Renal pelvis (tissue), 12 donors: ENCODE results near the gene AGPAT2. TPM values are rescaled to one million over a fixed set of nuclear protein-coding genes. Genes with fewer than 3 reads are reported as not detected.

Experiments
- DNase-seq: peaks from one replicate; pipeline ENCODE4 v3.0.0-alpha.2; 2013
- long read RNA-seq, 16 experiments: transcript quantifications; one replicate each; lab custom pipeline, GENCODE V29; 2026
- polyA plus RNA-seq, 3 donors: library from polyadenylated mRNA; unstranded; fragments of 120-200 nt; gene quantifications; one replicate each; pipeline ENCODE4 v1.2.1, GENCODE V29; 2013; ENCODE audit not compliant: insufficient read length in 3 of 3

The AGPAT2 gene
- 10 to 100 TPM; 51.5 to 61.0 (median 59.4) TPM for polyA plus RNA-seq
- long read RNA-seq, donor 1, transcript AGPAT2-204 (4 exons, 808 nt) = minor isoform, 7 of 50 reads
- long read RNA-seq, donor 1, transcript AGPAT2-202 (6 exons, 1,512 nt) = major isoform, 42 of 50 reads
- long read RNA-seq, donor 1, partial matches to known transcripts = 0 of 50 reads
- long read RNA-seq, donor 1, other reads (novel, unspliced or antisense) = 0 of 50 reads
- long read RNA-seq, donor 2, transcript AGPAT2-202 (6 exons, 1,512 nt) = major isoform, 54 of 77 reads
- long read RNA-seq, donor 2, transcript AGPAT2-204 (4 exons, 808 nt) = minor isoform, 21 of 77 reads
- long read RNA-seq, donor 2, partial matches to known transcripts = 0 of 77 reads
- long read RNA-seq, donor 2, other reads (novel, unspliced or antisense) = 0 of 77 reads
- long read RNA-seq, donor 3, transcript AGPAT2-204 (4 exons, 808 nt) = minor isoform, 7 of 69 reads
- long read RNA-seq, donor 3, transcript AGPAT2-202 (6 exons, 1,512 nt) = major isoform, 34 of 69 reads
- long read RNA-seq, donor 3, partial matches to known transcripts = 27 of 69 reads
- long read RNA-seq, donor 3, other reads (novel, unspliced or antisense) = 0 of 69 reads
- long read RNA-seq, donor 4, transcript AGPAT2-204 (4 exons, 808 nt) = minor isoform, 8 of 48 reads
- long read RNA-seq, donor 4, transcript AGPAT2-202 (6 exons, 1,512 nt) = major isoform, 40 of 48 reads
- long read RNA-seq, donor 4, partial matches to known transcripts = 0 of 48 reads
- long read RNA-seq, donor 4, other reads (novel, unspliced or antisense) = 0 of 48 reads
- long read RNA-seq, donor 5, transcript AGPAT2-202 (6 exons, 1,512 nt) = major isoform, 23 of 37 reads
- long read RNA-seq, donor 5, partial matches to known transcripts = 11 of 37 reads
- long read RNA-seq, donor 5, other reads (novel, unspliced or antisense) = 0 of 37 reads
- long read RNA-seq, donor 6, transcript AGPAT2-202 (6 exons, 1,512 nt) = major isoform, 41 of 61 reads
- long read RNA-seq, donor 6, transcript AGPAT2-204 (4 exons, 808 nt) = minor isoform, 18 of 61 reads
- long read RNA-seq, donor 6, partial matches to known transcripts = 0 of 61 reads
- long read RNA-seq, donor 6, other reads (novel, unspliced or antisense) = 0 of 61 reads
- long read RNA-seq, donor 7, transcript AGPAT2-204 (4 exons, 808 nt) = minor isoform, 5 of 69 reads
- long read RNA-seq, donor 7, transcript AGPAT2-202 (6 exons, 1,512 nt) = major isoform, 63 of 69 reads
- long read RNA-seq, donor 7, partial matches to known transcripts = 0 of 69 reads
- long read RNA-seq, donor 7, other reads (novel, unspliced or antisense) = 0 of 69 reads
- long read RNA-seq, donor 8, transcript AGPAT2-202 (6 exons, 1,512 nt) = major isoform, 7 of 10 reads
- long read RNA-seq, donor 8, partial matches to known transcripts = 0 of 10 reads
- long read RNA-seq, donor 8, other reads (novel, unspliced or antisense) = 0 of 10 reads
- long read RNA-seq, donor 9, transcript AGPAT2-204 (4 exons, 808 nt) = minor isoform, 7 of 61 reads
- long read RNA-seq, donor 9, transcript AGPAT2-202 (6 exons, 1,512 nt) = major isoform, 52 of 61 reads
- long read RNA-seq, donor 9, partial matches to known transcripts = 0 of 61 reads
- long read RNA-seq, donor 9, other reads (novel, unspliced or antisense) = 0 of 61 reads
- long read RNA-seq, donor 10, transcript AGPAT2-202 (6 exons, 1,512 nt) = major isoform, 30 of 40 reads
- long read RNA-seq, donor 10, transcript AGPAT2-204 (4 exons, 808 nt) = minor isoform, 9 of 40 reads
- long read RNA-seq, donor 10, partial matches to known transcripts = 0 of 40 reads
- long read RNA-seq, donor 10, other reads (novel, unspliced or antisense) = 0 of 40 reads
- long read RNA-seq, donor 11, transcript AGPAT2-202 (6 exons, 1,512 nt) = major isoform, 33 of 38 reads
- long read RNA-seq, donor 11, partial matches to known transcripts = 0 of 38 reads
- long read RNA-seq, donor 11, other reads (novel, unspliced or antisense) = 0 of 38 reads
- long read RNA-seq, donor 12, transcript AGPAT2-202 (6 exons, 1,512 nt) = major isoform, 65 of 432 reads
- long read RNA-seq, donor 12, transcript AGPAT2-204 (4 exons, 808 nt) = minor isoform, 11 of 432 reads
- long read RNA-seq, donor 12, partial matches to known transcripts = 315 of 432 reads
- long read RNA-seq, donor 12, other reads (novel, unspliced or antisense) = 39 of 432 reads
- long read RNA-seq, donor 13, transcript AGPAT2-202 (6 exons, 1,512 nt) = major isoform, 15 of 170 reads
- long read RNA-seq, donor 13, partial matches to known transcripts = 155 of 170 reads
- long read RNA-seq, donor 13, other reads (novel, unspliced or antisense) = 0 of 170 reads
- long read RNA-seq, donor 14 = 0 reads
- long read RNA-seq, donor 15, transcript AGPAT2-202 (6 exons, 1,512 nt) = major isoform, 93 of 118 reads
- long read RNA-seq, donor 15, transcript AGPAT2-204 (4 exons, 808 nt) = minor isoform, 24 of 118 reads
- long read RNA-seq, donor 15, partial matches to known transcripts = 0 of 118 reads
- long read RNA-seq, donor 15, other reads (novel, unspliced or antisense) = 0 of 118 reads
- long read RNA-seq, donor 16, transcript AGPAT2-204 (4 exons, 808 nt) = minor isoform, 9 of 87 reads
- long read RNA-seq, donor 16, transcript AGPAT2-202 (6 exons, 1,512 nt) = major isoform, 43 of 87 reads
- long read RNA-seq, donor 16, partial matches to known transcripts = 0 of 87 reads
- long read RNA-seq, donor 16, other reads (novel, unspliced or antisense) = 33 of 87 reads

- no peak for DNase-seq
These were observed at the start of gene AGPAT2 for GRCh38 chr9:136686794-136687711. TSS of gene AGPAT2 (minus strand) at chr9:136687457. CDS start at chr9:136687357, 100 bp downstream.

- DNase-seq = no peak
These were observed 48.7 kb upstream of the AGPAT2 start for GRCh38 chr9:136735812-136736480.

GRCh38 chr9:136734837-136735496 is 47.7 kb upstream of the AGPAT2 start:
- no peak for DNase-seq

GRCh38 chr9:136733611-136734010 is 46.4 kb upstream of the AGPAT2 start:
- no peak for DNase-seq

DNA sequence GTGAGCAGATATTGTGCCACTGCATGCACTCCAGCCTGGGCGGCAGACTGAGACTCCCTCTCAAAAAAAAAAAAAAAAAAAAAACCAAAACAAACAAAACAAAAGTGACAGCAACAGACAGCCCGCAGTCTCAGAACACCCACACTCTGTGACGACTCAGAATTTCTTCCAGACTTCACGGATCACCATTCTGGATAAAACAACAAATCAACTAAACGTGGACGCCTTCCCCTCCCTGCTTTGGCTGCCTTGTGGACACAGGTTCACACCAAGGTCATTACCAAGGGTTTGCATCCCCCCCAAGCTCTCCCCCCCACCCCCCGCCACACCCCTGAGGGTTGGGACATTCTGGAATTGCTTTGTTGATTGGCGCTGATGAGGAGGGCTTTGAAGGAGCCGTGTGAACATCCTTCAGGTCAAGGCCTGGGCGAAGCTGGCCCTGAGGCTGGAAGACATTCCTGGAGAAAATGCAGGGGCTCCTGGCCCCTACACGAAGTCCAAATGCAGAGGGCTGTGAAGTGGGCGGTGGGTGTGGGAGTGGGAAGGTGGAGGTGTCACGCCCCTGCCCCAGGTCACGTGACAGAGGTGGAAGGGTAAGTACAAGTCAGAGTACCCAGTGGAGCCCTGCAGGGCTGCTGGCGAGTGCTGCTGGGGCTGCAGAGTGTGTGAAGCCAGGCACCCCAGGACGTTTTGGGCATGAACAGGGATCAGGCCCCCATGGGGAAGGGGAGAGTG is 45.4 kb upstream of the AGPAT2 start:
- no peak for DNase-seq

DNA sequence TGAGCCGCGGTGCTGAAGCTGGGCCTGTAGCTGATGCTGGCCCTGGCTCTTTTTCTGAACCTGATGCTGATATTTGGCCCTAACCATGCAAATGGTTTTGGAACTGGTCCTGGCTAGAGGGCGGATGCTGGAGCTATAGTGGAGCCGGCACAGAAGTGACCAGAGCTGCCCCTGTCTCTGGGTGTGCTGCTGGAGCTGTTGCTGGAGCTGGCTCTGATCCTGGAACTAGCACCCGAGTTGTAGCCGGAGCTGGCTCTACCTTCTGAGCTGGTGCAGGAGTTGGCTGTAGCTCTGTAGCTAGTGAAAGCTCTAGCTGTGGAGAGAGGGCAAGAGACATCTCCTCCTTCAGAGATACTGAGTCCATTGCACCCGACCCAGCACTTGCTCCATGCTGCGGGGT is 42.7 kb upstream of the AGPAT2 start:
- DNase-seq = no peak

- DNase-seq = no peak
These were observed 41.9 kb upstream of the AGPAT2 start for GRCh38 chr9:136729144-136729543.

GRCh38 chr9:136728548-136729123 is 41.4 kb upstream of the AGPAT2 start:
- DNase-seq = no peak

GRCh38 chr9:136728080-136728547 is 40.9 kb upstream of the AGPAT2 start:
- peak; percentile 88 for DNase-seq

DNA sequence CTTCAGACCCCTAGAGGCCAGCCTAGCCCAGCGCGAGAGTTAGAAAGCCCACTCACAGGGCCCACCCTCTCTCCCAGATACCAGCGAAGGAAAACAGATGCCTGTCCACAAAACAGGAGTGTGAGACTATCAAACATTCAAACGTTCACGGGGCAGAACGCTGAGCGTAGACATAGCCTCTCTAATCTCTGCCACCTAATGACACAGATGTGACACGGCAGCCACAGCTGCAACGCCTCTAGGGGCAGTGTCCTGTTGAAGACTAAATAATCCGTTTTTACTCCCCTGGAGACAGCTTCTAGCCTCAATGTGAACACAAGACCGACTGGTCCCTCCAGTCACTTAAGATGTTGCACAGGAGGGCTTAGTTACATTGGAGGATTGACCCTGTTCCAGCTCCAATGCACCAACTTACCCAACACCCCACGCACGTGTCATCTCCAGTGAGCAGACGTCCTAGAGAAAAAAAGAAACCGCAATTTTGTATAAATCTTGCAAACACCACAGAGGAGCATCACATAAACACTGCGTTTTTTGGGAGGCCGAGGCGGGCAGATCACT is 39.5 kb upstream of the AGPAT2 start:
- DNase-seq = no peak

DNA sequence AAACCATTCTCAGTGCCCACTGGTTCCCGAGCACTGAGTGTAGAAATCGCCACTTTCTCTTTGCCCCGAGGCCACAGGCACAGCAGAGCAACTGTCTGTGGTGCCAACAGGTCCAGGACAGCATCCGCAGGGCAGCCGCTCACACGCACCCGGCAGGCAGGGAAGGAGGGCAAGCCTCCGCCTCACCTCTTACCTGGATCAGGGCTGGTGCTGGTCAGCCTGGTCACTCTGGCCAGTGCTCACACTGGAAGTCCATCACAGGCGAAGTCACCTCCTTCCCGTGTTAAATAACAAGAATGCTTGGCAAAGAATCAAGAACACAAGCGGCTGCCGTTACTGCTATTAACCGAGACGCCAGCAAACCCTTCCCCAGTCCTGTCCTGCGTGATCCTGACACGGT is 38.9 kb upstream of the AGPAT2 start:
- DNase-seq = no peak

GRCh38 chr9:136725612-136726011 is 38.4 kb upstream of the AGPAT2 start:
- DNase-seq = no peak

- DNase-seq = no peak
These were observed 37.5 kb upstream of the AGPAT2 start for GRCh38 chr9:136724772-136725171.

- no peak for DNase-seq
These were observed 36.7 kb upstream of the AGPAT2 start for GRCh38 chr9:136723989-136724388.
